ENCODE data around the gene GDE1.

The GDE1 gene

GRCh38 chr16:19485611-19486010 lies 36.3 kb downstream of the GDE1 start:
- no peak for DNase-seq

GRCh38 chr16:19484096-19484495 lies 37.8 kb downstream of the GDE1 start:
- no peak for DNase-seq

- no peak for DNase-seq
These were observed 39.6 kb downstream of the GDE1 start for GRCh38 chr16:19482291-19482690.

GRCh38 chr16:19481769-19482168 lies 40.1 kb downstream of the GDE1 start:
- DNase-seq: no peak

- DNase-seq: no peak
These were observed 40.6 kb downstream of the GDE1 start for GRCh38 chr16:19481296-19481695.

- DNase-seq: no peak
These were observed 42.6 kb downstream of the GDE1 start for GRCh38 chr16:19479302-19479721.

GRCh38 chr16:19478505-19478904 lies 43.4 kb downstream of the GDE1 start:
- no peak for DNase-seq

- DNase-seq: no peak
These were observed 47.3 kb downstream of the GDE1 start for GRCh38 chr16:19474617-19475016.

GRCh38 chr16:19472482-19472881 lies 49.4 kb downstream of the GDE1 start:
- no peak for DNase-seq

- DNase-seq: no peak
These were observed 53.6 kb downstream of the GDE1 start for GRCh38 chr16:19468300-19468699.

- DNase-seq: no peak
These were observed 58.2 kb downstream of the GDE1 start for GRCh38 chr16:19463468-19464315.

GRCh38 chr16:19460397-19460796 lies 61.5 kb downstream of the GDE1 start:
- DNase-seq: no peak

- no peak for DNase-seq
These were observed 63.0 kb downstream of the GDE1 start for GRCh38 chr16:19458722-19459379.

Measured in activated CD4-positive, alpha-beta T cell treated with anti-CD3 and anti-CD28 coated beads, Interleukin-2, Interleukin-6, amounts not matched to agents 100 ng/mL and 50 ng/mL, durations not matched to agents 16 hours and 8 hours (primary cell).